ENCODE data around the gene MAPK8IP3.

MAPK8IP3 gene

DNA sequence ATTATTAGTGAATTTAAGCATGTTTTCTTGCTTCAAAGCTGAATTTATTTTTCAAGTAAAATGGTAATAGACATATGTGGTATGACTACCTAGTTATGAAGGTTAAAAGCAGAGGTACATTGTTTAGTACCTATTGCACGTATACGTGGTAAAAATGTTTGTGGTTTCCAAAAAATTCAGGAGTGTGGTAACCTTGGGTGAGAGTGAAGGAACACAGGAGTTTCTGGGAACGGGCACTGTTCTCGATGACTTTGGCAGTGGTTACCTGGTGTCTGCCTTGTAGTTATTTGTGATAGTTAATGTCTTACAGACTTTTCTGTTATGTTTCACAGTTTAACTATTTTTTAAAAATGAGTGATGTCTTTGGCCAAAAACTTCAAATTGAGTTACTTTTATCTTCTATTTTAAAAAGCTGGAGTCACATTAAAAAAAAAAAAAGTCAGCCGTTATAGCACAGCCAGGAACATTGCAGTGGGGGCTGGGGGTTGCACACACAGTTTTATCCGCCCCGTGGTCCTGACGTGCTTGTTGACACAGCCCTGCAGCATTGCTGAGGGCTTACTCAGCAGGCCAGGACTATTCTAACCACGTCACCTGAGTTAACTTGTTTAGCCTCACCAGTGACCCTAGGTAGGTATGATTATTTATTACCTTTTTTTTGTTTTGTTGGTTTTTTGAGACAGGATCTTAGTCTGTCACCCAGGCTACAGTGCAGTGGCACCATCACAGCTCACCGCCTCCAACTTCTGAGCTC lies 17.0 kb upstream of the MAPK8IP3 start:
- H3K27me3 ChIP-seq (ENCODE audit: insufficient read depth, low read length), result no peaks in the 10 kb centered on the region
- peak overlapping the region; percentile 97 for H3K4ac ChIP-seq (ENCODE audit: low read depth, low read length)
- peaks cover 22 to 27% of the 10 kb centered on the region in 2 experiments for H3K4me1 ChIP-seq (ENCODE audit: control insufficient read depth in 1 of 2, insufficient read depth in 2 of 2, low read length in 2 of 2)
- H3K18ac ChIP-seq (ENCODE audit: low read length), result peak overlapping the region; percentile 87
- H3K23ac ChIP-seq (ENCODE audit: low read length), result no peak overlapping the region
- WGBS (ENCODE audit: extremely low coverage, insufficient coverage, insufficient read length), result no CpG with 5 or more reads among the region's 10 CpGs
- H2AFZ ChIP-seq (ENCODE audit: insufficient read depth, low read length, poor library complexity), result no peak overlapping the region
- H2BK120ac ChIP-seq (ENCODE audit: insufficient read depth, low read length, poor library complexity), result peak overlapping the region; percentile 88
- peaks cover 10% of the 10 kb centered on the region for H3K79me1 ChIP-seq (ENCODE audit: low read length)
- peak overlapping the region; percentile 95 for H3K14ac ChIP-seq (ENCODE audit: low read length)
- no peak overlapping the region for H3K9ac ChIP-seq (ENCODE audit: low read length)
- H3K27ac ChIP-seq (ENCODE audit: low read depth, low read length), result peak overlapping the region; percentile 83
- H3K4me3 ChIP-seq (ENCODE audit: low read depth, low read length), result no peak overlapping the region
- H3K4me2 ChIP-seq (ENCODE audit: low read length), result peak overlapping the region; percentile 45
- H3K9me3 ChIP-seq (ENCODE audit: insufficient read depth, low read depth, low read length), result no peaks in the 10 kb centered on the region
- peak overlapping the region; percentile 82 for H4K91ac ChIP-seq (ENCODE audit: low read depth, low read length)
- peak overlapping the region; percentile 95 for H2BK12ac ChIP-seq (ENCODE audit: low read length)
- peaks cover 11% of the 10 kb centered on the region for H3K79me2 ChIP-seq (ENCODE audit: control insufficient read depth, insufficient read depth, low read length, poor library complexity)
- peak overlapping the region; percentile 82 for H4K8ac ChIP-seq (ENCODE audit: low read depth, low read length)
- peak; percentile 97 to 98 for DNase-seq
- H2BK5ac ChIP-seq (ENCODE audit: low read depth, low read length, poor library complexity), result peak overlapping the region; percentile 83
- H3K36me3 ChIP-seq (ENCODE audit: control insufficient read depth in 1 of 2, insufficient read depth in 2 of 2, low read length in 2 of 2), result peaks cover 57 to 58% of the 10 kb centered on the region in 2 experiments
- H2AK5ac ChIP-seq (ENCODE audit: low read length), result peak overlapping the region; percentile 97
- H4K12ac ChIP-seq (ENCODE audit: low read depth, low read length), result peak overlapping the region; percentile 77

DNA sequence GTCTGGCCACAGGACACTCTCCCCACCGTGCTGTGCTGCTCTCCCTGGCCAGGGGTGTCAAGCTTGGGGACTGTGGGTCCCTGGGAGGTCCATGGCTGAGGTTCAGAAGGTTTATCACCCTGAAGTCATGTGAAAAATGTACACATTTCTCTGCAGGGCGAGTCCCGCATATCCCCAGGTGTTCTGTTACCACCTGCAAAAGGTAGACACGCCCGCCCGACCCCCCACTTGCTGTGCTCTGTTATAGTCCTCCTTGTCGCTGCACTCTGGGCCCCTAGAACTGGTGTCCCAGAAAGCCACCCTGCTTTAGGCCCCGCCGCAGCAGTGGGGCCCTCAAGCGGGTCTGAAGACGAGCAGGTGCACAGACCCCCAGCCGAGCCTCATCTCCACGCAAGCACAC lies 16.1 kb upstream of the MAPK8IP3 start:
- H3K4ac ChIP-seq (ENCODE audit: low read depth, low read length), result peak overlapping the region; percentile 97
- peak overlapping the region; percentile 97 for H2AK5ac ChIP-seq (ENCODE audit: low read length)
- H3K36me3 ChIP-seq (ENCODE audit: control insufficient read depth in 1 of 2, insufficient read depth in 2 of 2, low read length in 2 of 2), result peaks cover 52 to 62% of the 10 kb centered on the region in 2 experiments
- H3K79me2 ChIP-seq (ENCODE audit: control insufficient read depth, insufficient read depth, low read length, poor library complexity), result peaks cover 11% of the 10 kb centered on the region
- no peaks in the 10 kb centered on the region for H3K9me3 ChIP-seq (ENCODE audit: insufficient read depth, low read depth, low read length)
- DNase-seq, result peak; percentile 70 to 82
- H2AFZ ChIP-seq (ENCODE audit: insufficient read depth, low read length, poor library complexity), result peak overlapping the region; percentile 37
- no peaks in the 10 kb centered on the region for H3K27me3 ChIP-seq (ENCODE audit: insufficient read depth, low read length)
- H4K12ac ChIP-seq (ENCODE audit: low read depth, low read length), result peak overlapping the region; percentile 77
- peak overlapping the region; percentile 95 for H3K14ac ChIP-seq (ENCODE audit: low read length)
- H4K91ac ChIP-seq (ENCODE audit: low read depth, low read length), result peak overlapping the region; percentile 82
- no CpG with 5 or more reads among the region's 13 CpGs for WGBS (ENCODE audit: extremely low coverage, insufficient coverage, insufficient read length)
- H3K18ac ChIP-seq (ENCODE audit: low read length), result peak overlapping the region; percentile 87
- H2BK120ac ChIP-seq (ENCODE audit: insufficient read depth, low read length, poor library complexity), result peak overlapping the region; percentile 88
- H2BK5ac ChIP-seq (ENCODE audit: low read depth, low read length, poor library complexity), result peak overlapping the region; percentile 83
- no peak overlapping the region for H3K23ac ChIP-seq (ENCODE audit: low read length)
- peaks cover 22 to 27% of the 10 kb centered on the region in 2 experiments for H3K4me1 ChIP-seq (ENCODE audit: control insufficient read depth in 1 of 2, insufficient read depth in 2 of 2, low read length in 2 of 2)
- no peak overlapping the region for H3K4me2 ChIP-seq (ENCODE audit: low read length)
- H3K27ac ChIP-seq (ENCODE audit: low read depth, low read length), result peak overlapping the region; percentile 71
- peak overlapping the region; percentile 95 for H2BK12ac ChIP-seq (ENCODE audit: low read length)
- H4K8ac ChIP-seq (ENCODE audit: low read depth, low read length), result peak overlapping the region; percentile 82
- H3K9ac ChIP-seq (ENCODE audit: low read length), result no peak overlapping the region
- no peak overlapping the region for H3K4me3 ChIP-seq (ENCODE audit: low read depth, low read length)
- H3K79me1 ChIP-seq (ENCODE audit: low read length), result peaks cover 10% of the 10 kb centered on the region

DNA sequence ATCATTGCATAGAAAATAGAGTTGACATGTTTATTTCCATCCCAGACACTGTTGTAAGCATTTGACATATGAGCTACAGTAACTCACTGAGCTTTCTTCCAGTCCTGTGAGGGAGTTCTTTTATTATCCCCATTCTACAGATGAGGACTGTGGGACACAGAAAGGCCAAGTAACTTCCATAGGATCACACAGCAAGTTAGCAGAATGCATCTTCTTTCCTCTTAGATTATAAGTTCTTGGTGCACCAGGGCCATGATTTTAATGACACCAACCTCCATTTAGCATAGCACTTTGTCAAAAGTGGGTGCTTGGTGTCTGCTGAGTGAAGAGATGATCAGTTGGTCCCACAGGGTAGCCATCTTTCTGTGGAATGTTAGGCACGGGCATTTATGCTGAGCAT lies 15.2 kb upstream of the MAPK8IP3 start:
- no peak overlapping the region for H2BK5ac ChIP-seq (ENCODE audit: low read depth, low read length, poor library complexity)
- no peak overlapping the region for H3K4me3 ChIP-seq (ENCODE audit: low read depth, low read length)
- no peaks in the 10 kb centered on the region for H3K9me3 ChIP-seq (ENCODE audit: insufficient read depth, low read depth, low read length)
- H2BK12ac ChIP-seq (ENCODE audit: low read length), result no peak overlapping the region
- H2BK120ac ChIP-seq (ENCODE audit: insufficient read depth, low read length, poor library complexity), result no peak overlapping the region
- no peak overlapping the region for H4K8ac ChIP-seq (ENCODE audit: low read depth, low read length)
- no peak overlapping the region for H3K14ac ChIP-seq (ENCODE audit: low read length)
- H3K79me2 ChIP-seq (ENCODE audit: control insufficient read depth, insufficient read depth, low read length, poor library complexity), result peaks cover 11% of the 10 kb centered on the region
- peak overlapping the region; percentile 88 for H3K4ac ChIP-seq (ENCODE audit: low read depth, low read length)
- no peak overlapping the region for H3K9ac ChIP-seq (ENCODE audit: low read length)
- H3K36me3 ChIP-seq (ENCODE audit: control insufficient read depth in 1 of 2, insufficient read depth in 2 of 2, low read length in 2 of 2), result peaks cover 55 to 62% of the 10 kb centered on the region in 2 experiments
- H4K12ac ChIP-seq (ENCODE audit: low read depth, low read length), result no peak overlapping the region
- no peaks in the 10 kb centered on the region for H3K27me3 ChIP-seq (ENCODE audit: insufficient read depth, low read length)
- DNase-seq, result no peak
- H4K91ac ChIP-seq (ENCODE audit: low read depth, low read length), result no peak overlapping the region
- H3K79me1 ChIP-seq (ENCODE audit: low read length), result peaks cover 10% of the 10 kb centered on the region
- no peak overlapping the region for H3K18ac ChIP-seq (ENCODE audit: low read length)
- no CpG with 5 or more reads among the region's 1 CpG for WGBS (ENCODE audit: extremely low coverage, insufficient coverage, insufficient read length)
- H3K23ac ChIP-seq (ENCODE audit: low read length), result no peak overlapping the region
- H3K4me2 ChIP-seq (ENCODE audit: low read length), result no peak overlapping the region
- no peak overlapping the region for H2AFZ ChIP-seq (ENCODE audit: insufficient read depth, low read length, poor library complexity)
- H2AK5ac ChIP-seq (ENCODE audit: low read length), result no peak overlapping the region
- no peak overlapping the region for H3K27ac ChIP-seq (ENCODE audit: low read depth, low read length)
- H3K4me1 ChIP-seq (ENCODE audit: control insufficient read depth in 1 of 2, insufficient read depth in 2 of 2, low read length in 2 of 2), result peaks cover 22 to 27% of the 10 kb centered on the region in 2 experiments

DNA sequence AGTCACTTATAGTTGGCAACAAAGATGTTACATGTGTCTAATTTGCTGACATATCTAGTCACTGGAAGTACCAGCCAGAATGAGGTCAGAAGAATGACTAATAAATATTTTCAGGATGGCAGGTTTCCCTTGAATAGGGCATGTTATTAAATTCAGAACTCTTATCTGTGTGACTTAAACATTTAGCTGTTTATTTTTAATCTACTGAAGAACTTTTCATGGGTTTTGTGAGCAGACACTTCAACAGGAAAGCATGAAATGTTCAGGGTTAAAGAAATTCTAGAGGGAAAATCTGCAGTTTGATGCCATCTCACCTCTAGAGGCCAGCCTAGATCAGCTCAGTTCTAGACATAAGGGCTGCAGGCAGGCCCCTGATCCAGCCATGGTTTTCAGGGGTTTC lies 14.7 kb upstream of the MAPK8IP3 start:
- Histone ChIP-seq H4K91ac (ENCODE audit: low read depth, low read length) (no peak overlapping the region), H3K9ac (ENCODE audit: low read length) (no peak overlapping the region), H3K18ac (ENCODE audit: low read length) (no peak overlapping the region), H3K4me3 (ENCODE audit: low read depth, low read length) (no peak overlapping the region), H3K14ac (ENCODE audit: low read length) (no peak overlapping the region), H4K8ac (ENCODE audit: low read depth, low read length) (no peak overlapping the region), H4K12ac (ENCODE audit: low read depth, low read length) (no peak overlapping the region), H3K36me3 (ENCODE audit: control insufficient read depth in 1 of 2, insufficient read depth in 2 of 2, low read length in 2 of 2) (peaks cover 56 to 64% of the 10 kb centered on the region in 2 experiments), H2BK5ac (ENCODE audit: low read depth, low read length, poor library complexity) (no peak overlapping the region), H3K79me2 (ENCODE audit: control insufficient read depth, insufficient read depth, low read length, poor library complexity) (peaks cover 11% of the 10 kb centered on the region), H3K4me2 (ENCODE audit: low read length) (no peak overlapping the region), H2BK120ac (ENCODE audit: insufficient read depth, low read length, poor library complexity) (no peak overlapping the region), H3K27ac (ENCODE audit: low read depth, low read length) (no peak overlapping the region), H2BK12ac (ENCODE audit: low read length) (no peak overlapping the region), H2AFZ (ENCODE audit: insufficient read depth, low read length, poor library complexity) (no peak overlapping the region), H3K79me1 (ENCODE audit: low read length) (peaks cover 10% of the 10 kb centered on the region), H3K4me1 (ENCODE audit: control insufficient read depth in 1 of 2, insufficient read depth in 2 of 2, low read length in 2 of 2) (peaks cover 22 to 27% of the 10 kb centered on the region in 2 experiments), H3K4ac (ENCODE audit: low read depth, low read length) (peak overlapping the region; percentile 88), H3K23ac (ENCODE audit: low read length) (no peak overlapping the region), H3K27me3 (ENCODE audit: insufficient read depth, low read length) (no peaks in the 10 kb centered on the region), H2AK5ac (ENCODE audit: low read length) (no peak overlapping the region), H3K9me3 (ENCODE audit: insufficient read depth, low read depth, low read length) (no peaks in the 10 kb centered on the region)
- DNase-seq, result peak in 1 of 2 donors; percentile 65

All from trophoblast cell (in vitro differentiated cells and primary cell).